HUES6 (cell line): ENCODE results near the gene GOLGA8S.
A peak's percentile ranks its signal among the peaks of the same experiment; 100 is the strongest.
"Not testable (repeated sequence)": the region's sequence is repeated elsewhere in the genome, so short reads cannot be mapped to it uniquely, and the experiment has no call there.

Experiments
- H3K27ac ChIP-seq: 2 replicates; pipeline ENCODE4 v1.7.0; 2013; ENCODE audit warnings: low read depth, mild to moderate bottlenecking, low read length, inconsistent platforms
- H3K27me3 ChIP-seq: 2 replicates; pipeline ENCODE4 v1.6.1; 2013; ENCODE audit warnings: low read length; ENCODE audit not compliant: control insufficient read depth, insufficient read depth
- H3K36me3 ChIP-seq: 2 replicates; pipeline ENCODE4 v1.6.1; 2013; ENCODE audit warnings: low read length; ENCODE audit not compliant: control insufficient read depth, insufficient read depth
- H3K4me1 ChIP-seq: 2 replicates; pipeline ENCODE4 v1.6.1; 2013; ENCODE audit warnings: low read length; ENCODE audit not compliant: control insufficient read depth, insufficient read depth
- H3K4me3 ChIP-seq: 2 replicates; pipeline ENCODE4 v1.5.1; 2013; ENCODE audit warnings: low read depth, low read length
- H3K9ac ChIP-seq: one replicate; pipeline ENCODE4 v1.6.1; 2013; ENCODE audit warnings: mild to moderate bottlenecking, low read length
- H3K9me3 ChIP-seq: 2 replicates; pipeline ENCODE4 v1.6.1; 2013; ENCODE audit warnings: low read depth, low read length; ENCODE audit not compliant: control insufficient read depth, insufficient read depth

The GOLGA8S gene

DNA sequence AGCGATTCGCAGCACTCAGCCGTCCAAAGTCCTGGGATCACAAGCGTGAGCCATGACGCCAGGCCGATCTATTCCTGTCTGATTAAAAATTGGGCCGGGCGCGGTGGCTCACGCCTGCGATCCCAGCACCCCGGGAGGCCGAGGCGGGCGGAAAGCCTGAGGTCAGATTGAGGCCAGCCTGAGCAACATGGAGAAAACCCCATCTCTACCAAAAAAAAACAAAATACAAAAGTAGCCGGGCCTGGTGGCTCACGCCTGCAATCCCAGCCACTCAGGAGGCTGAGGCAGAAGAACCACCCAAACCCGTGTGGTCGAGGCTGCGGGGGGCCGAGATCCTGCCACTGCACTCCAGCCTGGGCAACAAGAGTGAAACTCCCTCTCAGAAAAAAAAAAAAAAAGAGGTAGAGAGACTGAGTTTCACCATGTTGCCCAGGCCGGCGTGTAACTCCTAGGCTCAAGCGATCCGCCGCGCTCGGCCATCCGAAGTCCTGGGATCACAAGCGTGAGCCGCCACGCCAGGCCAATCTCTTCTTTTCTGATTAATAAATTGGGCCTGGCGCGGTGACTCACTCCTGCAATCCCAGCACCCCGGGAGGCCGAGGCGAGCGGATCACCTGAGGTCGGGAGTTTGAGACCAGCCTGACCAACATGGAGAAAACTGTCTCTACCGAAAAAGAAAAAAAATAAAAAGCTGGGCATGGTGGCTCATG lies 18.5 kb downstream of the GOLGA8S start:
- not testable (repeated sequence) for H3K36me3 ChIP-seq, H3K4me3 ChIP-seq, H3K27me3 ChIP-seq, H3K9me3 ChIP-seq, H3K4me1 ChIP-seq
- Histone ChIP-seq H3K27ac (peak overlapping the region; percentile 62; the same call in 1 of the 2 replicates), H3K9ac (peak overlapping the region; percentile 66)

DNA sequence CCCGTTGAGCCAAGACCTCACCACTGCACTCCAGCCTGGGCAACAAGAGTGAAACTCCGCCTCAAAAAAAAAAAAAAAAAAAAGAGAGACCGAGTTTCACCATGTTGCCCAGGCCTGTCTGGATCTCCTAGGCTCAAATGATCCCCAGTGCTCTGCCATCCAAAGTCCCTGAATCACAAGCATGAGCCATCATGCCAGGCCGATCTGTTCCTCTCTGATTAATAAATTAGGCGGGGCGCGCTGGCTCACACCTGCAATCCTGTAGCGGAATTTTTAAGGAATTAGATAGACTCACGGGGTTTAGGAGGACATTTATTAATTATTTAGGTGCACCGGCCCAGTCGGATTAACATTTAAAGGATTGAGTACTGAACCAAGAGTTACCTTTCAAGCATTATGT lies 19.7 kb downstream of the GOLGA8S start:
- H3K27me3 ChIP-seq, H3K4me1 ChIP-seq: not testable (repeated sequence)

DNA sequence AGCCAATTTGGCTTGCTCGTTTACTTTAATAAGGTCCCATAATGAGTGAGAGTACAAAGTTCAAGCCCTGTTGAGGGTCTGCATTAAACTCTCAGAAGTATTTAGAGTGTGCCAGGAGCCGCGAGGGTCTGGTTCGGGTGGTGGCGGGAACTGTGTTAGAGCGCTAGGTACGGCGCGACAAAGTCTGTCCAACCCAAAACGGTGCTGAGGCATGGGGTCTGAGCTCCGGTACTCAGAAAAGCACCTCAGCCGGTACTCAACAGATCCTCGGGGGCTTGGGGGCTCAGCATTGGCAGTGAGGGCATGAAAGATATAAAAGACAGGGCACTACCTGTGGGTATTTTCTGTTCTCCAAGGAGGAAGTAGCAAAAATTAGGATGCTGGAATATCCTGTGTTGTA lies 24.4 kb downstream of the GOLGA8S start:
- not testable (repeated sequence) for H3K4me3 ChIP-seq, H3K9ac ChIP-seq, H3K27me3 ChIP-seq, H3K27ac ChIP-seq, H3K4me1 ChIP-seq, H3K36me3 ChIP-seq, H3K9me3 ChIP-seq

More for the DNA sequence above, 19.7 kb downstream of the GOLGA8S start:
- H3K9me3 ChIP-seq, H3K9ac ChIP-seq, H3K36me3 ChIP-seq, H3K4me3 ChIP-seq, H3K27ac ChIP-seq: not testable (repeated sequence)

DNA sequence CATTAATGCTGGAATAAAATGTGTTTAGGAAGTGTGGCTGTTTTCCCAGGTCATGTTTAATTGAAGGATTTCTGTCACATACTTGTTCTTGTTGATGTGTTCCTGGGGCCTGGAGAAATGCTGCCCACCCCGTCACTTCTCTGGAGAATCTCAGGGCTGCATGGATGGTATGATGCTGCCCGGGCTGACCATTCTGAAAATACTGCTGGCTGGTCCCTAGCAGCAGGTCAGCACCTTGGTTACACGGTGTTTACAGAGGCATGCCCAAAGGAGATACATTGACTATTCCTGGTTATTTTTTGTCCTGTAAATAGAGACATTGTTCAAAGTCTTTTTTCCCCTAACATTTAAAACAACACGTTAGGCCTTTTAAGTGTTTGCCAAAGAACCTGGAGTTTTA lies 26.2 kb downstream of the GOLGA8S start:
- H3K4me1 ChIP-seq, H3K27me3 ChIP-seq, H3K9me3 ChIP-seq, H3K27ac ChIP-seq, H3K4me3 ChIP-seq, H3K36me3 ChIP-seq, H3K9ac ChIP-seq: not testable (repeated sequence)

DNA sequence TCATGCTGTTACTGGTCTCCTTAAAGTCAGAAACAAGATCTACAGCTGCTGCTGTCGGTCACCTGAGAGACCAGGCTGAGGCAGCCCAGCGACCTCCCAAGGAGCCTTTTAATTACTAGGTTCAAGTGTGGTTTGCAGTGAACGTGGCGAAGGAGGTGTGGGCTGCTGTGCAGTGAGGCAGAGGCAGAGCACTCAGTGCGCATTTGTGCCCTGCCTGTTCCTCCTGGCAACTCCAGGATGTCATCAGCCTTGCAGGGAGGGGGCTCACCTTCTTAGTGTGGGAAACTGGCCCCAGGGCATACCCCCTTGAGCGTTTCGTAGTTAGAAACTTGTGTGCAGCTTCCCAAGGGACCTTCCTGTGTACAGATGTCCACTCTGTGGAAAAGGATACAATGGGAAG lies 26.6 kb downstream of the GOLGA8S start:
- not testable (repeated sequence) for H3K36me3 ChIP-seq, H3K4me3 ChIP-seq, H3K9me3 ChIP-seq, H3K4me1 ChIP-seq, H3K27ac ChIP-seq, H3K9ac ChIP-seq, H3K27me3 ChIP-seq

DNA sequence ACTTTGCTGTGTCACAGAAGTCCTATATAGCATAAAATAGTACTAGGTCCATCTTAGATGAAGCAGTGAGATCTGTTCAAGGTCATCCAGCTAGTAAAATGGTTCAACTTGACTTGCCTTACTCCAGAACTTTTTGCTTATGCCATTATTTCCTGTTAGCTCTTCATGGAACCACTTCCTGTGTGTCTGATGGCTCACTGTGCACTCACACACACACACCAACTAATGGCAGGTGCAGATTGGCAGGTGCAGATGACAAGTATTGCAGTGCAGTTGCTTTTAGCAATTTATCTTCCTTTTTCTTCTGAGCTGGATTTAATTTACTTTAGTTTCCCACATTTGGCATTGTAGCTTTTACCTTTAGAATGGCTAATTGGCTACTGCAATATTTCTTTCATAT lies 29.8 kb downstream of the GOLGA8S start:
- Histone ChIP-seq H3K27me3 (no peaks in the 10 kb centered on the region), H3K9me3 (peaks cover 2% of the 10 kb centered on the region; the same call in 1 of the 2 replicates), H3K9ac (no peak overlapping the region), H3K36me3 (no peaks in the 10 kb centered on the region), H3K4me1 (no peaks in the 10 kb centered on the region), H3K27ac (no peak overlapping the region), H3K4me3 (no peak overlapping the region)

DNA sequence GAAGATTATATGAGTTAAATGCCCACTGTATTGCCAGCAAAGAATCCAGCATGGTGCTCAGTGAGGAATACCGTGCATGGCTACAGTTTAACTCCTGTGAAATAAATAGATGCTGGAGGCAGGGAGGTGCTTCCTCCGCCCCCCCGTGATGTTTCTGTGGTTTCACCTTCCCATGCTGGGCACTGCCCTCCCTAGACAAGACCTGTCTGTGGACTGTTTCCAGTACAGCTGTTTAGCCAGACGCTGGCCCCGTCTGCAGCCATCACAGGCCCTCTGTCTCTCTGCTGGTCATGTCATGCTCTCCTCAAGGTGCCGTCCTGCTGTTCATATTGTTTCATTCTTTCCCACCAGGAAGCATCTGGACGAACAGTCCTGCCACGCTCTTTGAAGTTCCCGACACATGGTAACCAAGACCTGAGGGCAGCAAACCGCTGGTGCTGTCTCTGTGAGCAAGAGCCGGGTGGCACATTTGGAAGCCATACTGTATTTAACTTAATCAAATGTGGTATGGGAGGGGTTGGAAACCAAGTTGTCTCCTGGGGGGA lies 31.4 kb downstream of the GOLGA8S start:
- peaks cover 2% of the 10 kb centered on the region; the same call in 1 of the 2 replicates for H3K9me3 ChIP-seq
- no peak overlapping the region for H3K9ac ChIP-seq
- H3K4me3 ChIP-seq = no peak overlapping the region
- no peaks in the 10 kb centered on the region for H3K27me3 ChIP-seq
- no peaks in the 10 kb centered on the region for H3K36me3 ChIP-seq
- no peaks in the 10 kb centered on the region for H3K4me1 ChIP-seq
- no peak overlapping the region for H3K27ac ChIP-seq

DNA sequence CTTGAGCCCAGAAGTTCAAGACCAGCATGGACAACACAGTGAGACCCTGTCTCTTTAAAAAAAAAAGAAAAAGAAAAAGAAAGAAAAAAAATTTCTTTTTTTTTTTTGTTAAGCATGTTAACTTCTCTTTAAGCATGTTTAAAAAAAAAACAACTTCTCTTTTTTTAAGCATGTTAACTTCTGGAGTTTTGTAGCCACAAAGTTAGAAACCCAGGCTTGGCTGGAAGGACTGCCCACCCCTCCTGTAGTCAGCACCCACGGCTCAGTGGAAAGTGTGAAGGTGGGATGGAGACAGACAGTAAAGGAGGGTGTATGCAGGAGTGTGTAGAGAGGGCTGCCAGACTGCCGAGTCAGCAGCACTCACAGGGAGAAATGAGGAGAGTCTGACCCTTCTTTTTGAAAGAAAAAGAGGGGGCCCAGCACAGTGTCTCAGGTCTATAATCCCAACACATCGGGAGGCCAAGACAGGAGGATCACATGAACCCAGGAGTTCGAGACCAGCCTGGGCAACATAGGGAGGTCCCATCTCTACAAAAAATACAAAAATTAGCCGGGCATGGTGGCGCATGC lies 33.2 kb downstream of the GOLGA8S start:
- Histone ChIP-seq H3K36me3 (no peaks in the 10 kb centered on the region), H3K9me3 (peaks cover 2% of the 10 kb centered on the region; the same call in 1 of the 2 replicates), H3K27me3 (no peaks in the 10 kb centered on the region), H3K4me1 (no peaks in the 10 kb centered on the region), H3K27ac (no peak overlapping the region), H3K4me3 (no peak overlapping the region), H3K9ac (no peak overlapping the region)

DNA sequence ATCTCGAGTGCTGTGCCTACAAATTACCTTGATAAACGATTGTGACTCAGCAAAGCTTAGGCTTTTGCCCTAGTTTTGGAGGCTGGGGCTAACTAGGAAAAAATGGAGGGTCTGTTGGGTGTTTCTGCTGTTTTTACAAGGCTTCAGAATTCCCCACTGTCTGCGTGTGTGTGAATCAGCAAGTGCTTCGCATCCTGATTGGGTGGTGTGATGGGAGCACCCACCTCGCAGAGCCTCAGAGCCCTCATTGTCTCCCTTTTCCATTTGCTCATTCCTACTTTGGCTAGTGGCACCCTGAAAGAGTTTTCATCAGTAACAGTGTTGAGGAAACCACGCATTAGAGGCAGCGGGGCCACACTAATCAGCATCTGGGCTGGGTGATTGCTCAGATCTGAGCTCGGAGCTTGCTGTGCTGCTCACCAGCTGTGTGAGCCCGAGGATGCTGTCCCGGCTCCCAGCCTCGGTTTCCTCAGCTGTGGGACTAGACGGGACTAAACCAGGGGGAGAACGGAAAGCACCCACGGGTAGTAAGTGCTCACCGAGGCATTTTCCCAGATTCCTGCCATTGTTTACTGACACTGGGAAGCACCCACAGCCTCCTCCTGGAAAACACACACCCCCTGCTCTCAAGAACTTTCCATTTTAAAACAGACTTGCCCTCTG lies 40.6 kb downstream of the GOLGA8S start:
- no peak overlapping the region for H3K4me3 ChIP-seq
- no peaks in the 10 kb centered on the region for H3K36me3 ChIP-seq
- no peak overlapping the region for H3K9ac ChIP-seq
- peaks cover 13% of the 10 kb centered on the region; the same call in 1 of the 2 replicates for H3K9me3 ChIP-seq
- no peak overlapping the region for H3K27ac ChIP-seq
- H3K4me1 ChIP-seq = peaks cover 3% of the 10 kb centered on the region
- H3K27me3 ChIP-seq = no peaks in the 10 kb centered on the region

DNA sequence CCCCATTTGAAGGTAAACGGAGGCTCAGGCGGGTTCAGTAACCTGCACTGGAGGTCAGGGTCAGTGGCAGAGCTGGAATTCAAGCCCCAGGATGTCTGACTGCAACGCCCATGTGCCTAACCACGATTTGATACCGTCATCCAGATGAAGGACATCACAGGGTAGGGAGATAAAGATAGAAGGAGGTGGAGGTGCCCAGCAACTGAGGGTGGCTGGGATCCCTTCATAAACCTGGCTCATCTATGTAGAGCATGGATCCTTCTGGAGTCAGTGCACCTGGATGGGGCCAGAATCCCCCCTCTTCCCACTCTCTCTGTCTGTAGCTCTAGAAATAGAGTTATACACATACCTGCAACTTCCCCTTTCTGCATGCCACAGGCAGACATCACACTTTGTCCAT lies 41.3 kb downstream of the GOLGA8S start:
- peaks cover 3% of the 10 kb centered on the region for H3K4me1 ChIP-seq
- H3K27ac ChIP-seq = no peak overlapping the region
- H3K36me3 ChIP-seq = no peaks in the 10 kb centered on the region
- H3K9me3 ChIP-seq = peaks cover 13% of the 10 kb centered on the region; the same call in 1 of the 2 replicates
- H3K9ac ChIP-seq = no peak overlapping the region
- no peaks in the 10 kb centered on the region for H3K27me3 ChIP-seq
- H3K4me3 ChIP-seq = no peak overlapping the region

DNA sequence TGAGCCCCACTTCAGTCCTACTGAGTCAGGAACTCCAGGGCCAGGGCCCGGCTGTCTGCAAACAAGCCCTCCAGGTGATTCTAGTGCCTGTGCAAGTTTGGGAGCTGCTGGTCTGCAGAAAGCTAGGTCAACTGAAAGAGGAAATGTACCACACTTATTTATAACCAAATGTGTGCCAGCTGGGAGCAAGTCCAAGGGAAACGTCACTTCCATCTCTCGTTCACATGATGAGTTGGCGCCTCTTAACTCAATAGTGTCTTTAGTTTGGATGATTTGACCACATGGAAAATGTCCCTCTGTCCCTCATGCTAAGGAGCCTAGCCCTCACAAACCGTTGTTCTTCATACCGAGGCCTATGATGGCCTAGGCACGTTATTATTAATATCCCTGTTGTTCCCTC lies 43.2 kb downstream of the GOLGA8S start:
- H3K9me3 ChIP-seq = peaks cover 20% of the 10 kb centered on the region; the same call in 1 of the 2 replicates
- no peak overlapping the region for H3K27ac ChIP-seq

More for the DNA sequence above, 43.2 kb downstream of the GOLGA8S start:
- no peaks in the 10 kb centered on the region for H3K36me3 ChIP-seq
- peaks cover 3% of the 10 kb centered on the region for H3K4me1 ChIP-seq
- H3K4me3 ChIP-seq = no peak overlapping the region
- no peaks in the 10 kb centered on the region for H3K27me3 ChIP-seq
- H3K9ac ChIP-seq = no peak overlapping the region
